T-helper 2 cell (primary cell): Measurements from ENCODE around the gene F2RL1.
A peak's percentile ranks its signal among the peaks of the same experiment; 100 is the strongest.
"Not testable (repeated sequence)": the region's sequence is repeated elsewhere in the genome, so short reads cannot be mapped to it uniquely, and the experiment has no call there.

Experiments
- DNase-seq, 5 experiments: peaks; one replicate each; pipeline versions ENCODE4 v3.0.0 to v3.0.0-alpha.2; 2012 to 2022
- total RNA-seq, 2 donors: gene quantifications; one replicate each; lab custom pipeline; 2026; lab: John Stamatoyannopoulos, UW

Gene F2RL1
- 4.4 to 4.8 reads per million in 2 donors for total RNA-seq

DNA sequence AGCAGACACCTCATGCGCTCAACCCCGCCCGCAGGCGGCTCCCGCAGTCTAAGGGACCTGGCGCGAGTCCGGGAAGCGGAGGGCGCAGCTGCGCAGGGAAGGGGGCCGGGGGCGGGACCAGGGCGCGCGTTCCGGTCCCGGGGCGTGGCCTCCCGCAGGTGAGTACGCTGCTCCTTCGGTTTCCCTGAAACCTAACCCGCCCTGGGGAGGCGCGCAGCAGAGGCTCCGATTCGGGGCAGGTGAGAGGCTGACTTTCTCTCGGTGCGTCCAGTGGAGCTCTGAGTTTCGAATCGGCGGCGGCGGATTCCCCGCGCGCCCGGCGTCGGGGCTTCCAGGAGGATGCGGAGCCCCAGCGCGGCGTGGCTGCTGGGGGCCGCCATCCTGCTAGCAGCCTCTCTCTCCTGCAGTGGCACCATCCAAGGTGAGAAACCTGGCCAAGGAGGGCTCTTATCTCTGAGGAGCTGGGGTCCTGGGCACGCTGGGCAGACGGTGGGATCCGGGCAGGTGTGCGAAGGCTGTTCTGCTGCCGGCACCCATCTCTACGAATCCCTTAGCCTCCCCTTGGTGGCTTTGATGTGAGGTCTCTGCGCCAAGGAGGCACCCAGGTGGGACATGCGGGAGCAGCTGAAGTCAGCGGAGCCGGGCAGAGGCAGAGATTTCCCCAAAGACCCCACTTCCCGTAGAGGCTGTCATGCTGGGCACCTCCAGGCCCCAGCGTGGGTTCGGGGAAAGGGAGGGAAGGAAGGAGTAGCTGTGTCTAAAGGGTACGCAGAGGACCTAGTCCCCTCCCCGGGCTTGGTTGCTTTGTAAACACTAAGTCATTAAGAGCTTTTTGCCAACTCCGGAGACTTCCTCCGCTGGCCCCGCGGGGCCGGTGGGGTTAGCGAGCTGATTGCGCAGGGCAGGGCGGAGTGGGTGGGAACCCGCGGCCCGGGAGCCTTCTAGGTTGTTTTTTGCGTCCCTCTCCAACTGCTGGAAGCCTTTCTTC lies at the start of gene F2RL1:
Gene F2RL1 (plus strand): TSS at position 187 of the 988 bp plus-strand sequence. CDS start 153 bp downstream, at position 340.
- DNase-seq, result peak; percentile 26 to 53 (median 30)

GRCh38 chr5:76771041-76771440 lies 47.8 kb upstream of the F2RL1 start:
- DNase-seq, result not testable (repeated sequence)

DNA sequence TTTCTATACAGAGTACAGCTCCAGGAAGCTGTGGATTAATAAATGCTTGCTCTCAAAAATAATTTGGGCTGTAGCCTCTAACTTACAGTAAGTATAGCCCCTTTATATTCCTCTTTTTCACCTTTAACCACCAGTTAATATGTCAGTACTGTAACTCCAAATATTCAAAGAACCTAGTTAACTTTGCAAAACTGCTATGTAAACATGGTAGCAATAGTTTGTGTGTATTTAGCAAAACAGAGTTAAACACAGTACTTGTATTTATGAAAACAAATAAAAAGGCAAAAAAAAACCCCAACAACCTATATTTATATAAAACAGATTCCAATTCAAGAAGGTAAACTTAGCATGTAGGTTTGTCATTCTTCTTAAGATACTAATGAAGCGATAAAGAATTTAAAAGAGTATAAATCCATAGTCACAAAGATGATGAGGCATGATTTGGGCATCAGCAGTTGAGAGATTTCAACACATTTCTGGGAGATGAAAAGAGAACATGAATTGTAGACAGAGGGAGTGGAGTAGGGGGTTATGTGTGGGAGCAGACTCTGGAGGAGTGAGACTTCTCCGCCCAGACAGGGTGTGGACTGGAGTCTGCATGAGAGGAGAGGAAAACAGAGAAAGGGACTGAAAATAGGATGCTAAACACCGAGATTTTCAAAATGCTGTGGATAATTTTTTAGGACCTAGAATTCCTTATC lies 47.0 kb upstream of the F2RL1 start:
- no peak for DNase-seq

DNA sequence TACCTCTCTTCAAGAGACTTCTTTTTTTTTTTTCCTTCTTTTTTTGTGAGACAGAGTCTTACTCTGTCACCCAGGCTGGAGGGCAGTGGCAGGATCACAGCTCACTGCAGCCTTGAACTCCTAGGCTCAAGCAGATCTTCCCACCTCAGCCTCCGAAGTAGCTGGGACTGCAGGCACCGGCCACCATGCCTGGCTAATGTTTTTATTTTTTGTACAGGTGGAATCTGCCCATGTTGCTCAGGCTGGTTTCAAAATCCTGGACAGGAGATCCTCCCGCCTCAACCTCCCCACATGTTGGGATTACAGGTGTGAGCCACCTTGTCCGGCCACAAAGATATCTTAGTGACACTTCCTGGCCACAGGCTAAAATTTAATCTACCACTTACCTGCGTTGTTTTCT lies 42.9 kb upstream of the F2RL1 start:
- DNase-seq, result no peak

DNA sequence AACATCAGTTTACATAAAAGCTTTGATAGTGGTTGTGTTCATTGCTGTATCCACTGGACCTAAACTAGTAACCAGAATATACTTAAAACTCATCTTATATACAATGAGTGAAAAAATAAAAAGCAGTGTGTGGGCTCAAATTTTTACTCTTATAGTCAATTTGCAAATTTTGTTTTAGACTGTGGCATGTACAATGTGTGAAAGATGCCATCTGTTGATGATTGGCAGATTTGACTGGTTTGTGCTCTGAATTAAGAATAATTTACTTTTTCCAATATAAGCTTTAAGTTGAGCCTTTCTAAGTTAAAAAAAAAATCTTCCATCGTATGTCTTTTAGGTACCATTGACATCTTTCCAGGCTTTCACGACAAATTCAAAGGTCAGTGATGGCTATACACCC lies 42.4 kb upstream of the F2RL1 start:
- no peak for DNase-seq

DNA sequence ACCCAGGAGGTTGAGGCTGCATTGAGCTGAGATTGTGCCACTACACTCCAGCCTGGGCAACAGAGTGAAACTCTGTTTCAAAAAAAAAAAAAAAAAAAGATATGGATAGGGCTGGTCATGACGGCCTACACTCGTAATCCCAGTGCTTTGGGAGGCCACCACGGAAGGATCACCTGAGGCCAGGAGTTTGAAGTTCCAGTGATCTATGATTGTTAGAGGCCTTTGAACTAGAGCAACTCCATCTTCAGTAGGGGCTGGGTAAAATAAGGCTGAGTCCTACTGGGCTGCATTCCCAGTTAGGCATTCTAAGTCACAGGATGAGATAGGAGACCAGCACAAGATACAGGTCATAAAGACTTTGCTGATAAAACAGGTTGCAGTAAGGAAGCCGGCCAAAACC lies 38.2 kb upstream of the F2RL1 start:
- DNase-seq, result not testable (repeated sequence)

- DNase-seq, result no peak
Measured at GRCh38 chr5:76781775-76782174, 37.1 kb upstream of the F2RL1 start.

DNA sequence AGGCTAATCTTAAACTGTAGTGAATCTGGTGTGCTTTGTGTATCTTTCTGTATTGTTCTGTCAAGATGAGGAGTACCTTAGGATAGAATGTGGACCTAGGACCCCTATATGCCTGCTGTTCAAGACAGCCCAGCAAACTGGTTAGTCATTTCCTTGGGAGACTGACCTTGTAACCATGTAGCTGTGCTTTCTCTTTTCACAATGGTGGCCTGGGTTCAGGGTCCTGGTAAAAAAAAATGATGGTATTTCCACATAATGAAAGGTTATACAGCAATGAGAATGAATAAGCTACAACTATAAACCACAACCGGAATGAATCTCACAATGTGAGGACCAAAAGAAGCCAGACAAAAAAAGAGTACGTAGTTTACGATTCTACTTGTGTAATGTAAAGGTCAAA lies 36.4 kb upstream of the F2RL1 start:
- DNase-seq, result no peak

GRCh38 chr5:76787237-76787636 lies 31.6 kb upstream of the F2RL1 start:
- DNase-seq, result no peak

DNA sequence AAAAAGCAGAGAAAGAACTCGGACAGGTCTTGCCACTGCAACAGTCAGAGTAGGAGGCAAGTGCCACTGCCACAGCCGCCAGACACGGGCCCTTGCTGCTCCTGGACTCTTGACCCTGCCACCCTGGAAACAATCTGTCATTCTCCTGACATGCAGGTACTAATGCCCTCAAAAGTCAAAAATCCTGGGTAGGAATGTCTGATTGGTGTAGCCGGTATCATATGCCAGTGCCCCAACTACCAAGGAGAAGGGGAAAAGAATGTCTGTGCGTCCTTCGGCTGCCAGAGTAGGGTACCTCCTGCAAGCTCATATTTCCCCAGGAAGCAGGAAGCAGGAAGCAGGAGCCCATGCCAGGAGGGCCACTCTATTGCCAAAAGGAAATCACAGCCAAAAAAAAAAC lies 30.5 kb upstream of the F2RL1 start:
- DNase-seq, result no peak

DNA sequence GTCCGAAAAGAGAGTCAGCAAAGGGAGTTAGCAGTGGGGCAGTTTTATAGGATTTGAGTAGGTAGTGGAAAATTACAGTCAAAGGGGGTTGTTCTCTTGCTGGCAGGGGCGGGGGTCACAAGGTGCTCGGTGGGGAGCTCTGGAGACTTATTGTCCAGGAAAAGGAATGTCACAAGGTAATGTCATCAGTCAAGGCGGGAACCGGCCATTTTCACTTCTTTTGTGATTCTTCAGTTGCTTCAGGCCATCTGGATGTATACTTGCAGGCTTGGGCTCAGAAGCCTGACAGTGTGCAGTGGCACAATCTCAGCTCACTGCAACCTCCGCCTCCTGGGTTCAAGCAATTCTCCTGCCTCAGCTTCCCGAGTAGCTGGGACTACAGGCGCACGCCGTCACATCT lies 29.6 kb upstream of the F2RL1 start:
- DNase-seq, result peak in 1 of 5 experiments; percentile 19

DNA sequence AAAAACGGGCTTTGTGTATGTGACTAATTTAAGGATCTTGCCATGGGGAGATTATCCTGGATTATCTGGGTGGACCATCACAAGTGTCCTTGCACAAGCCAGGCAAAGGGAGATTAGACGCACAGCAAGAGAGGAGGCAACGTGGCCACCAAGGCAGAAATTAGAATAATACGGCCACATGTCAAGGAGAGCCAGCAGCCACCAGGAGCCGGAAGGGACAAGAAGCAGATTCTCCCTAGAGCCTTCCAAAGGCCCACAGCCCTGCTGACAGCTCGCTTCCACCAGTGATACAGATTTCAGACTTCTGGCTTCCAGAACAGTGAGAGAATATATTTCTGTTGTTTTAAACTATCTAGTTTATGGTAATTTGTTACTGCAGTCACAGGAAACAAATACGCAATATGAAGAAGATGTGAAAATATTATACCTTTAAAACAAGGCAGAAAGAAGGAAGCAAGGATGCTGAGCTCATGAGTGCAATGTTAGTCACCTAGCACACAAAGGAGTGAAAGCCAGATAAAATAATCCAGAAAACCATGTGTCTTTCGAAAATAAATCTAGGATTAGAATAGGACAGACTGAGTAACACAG lies 28.7 kb upstream of the F2RL1 start:
- peak in 1 of 5 experiments; percentile 12 for DNase-seq

DNA sequence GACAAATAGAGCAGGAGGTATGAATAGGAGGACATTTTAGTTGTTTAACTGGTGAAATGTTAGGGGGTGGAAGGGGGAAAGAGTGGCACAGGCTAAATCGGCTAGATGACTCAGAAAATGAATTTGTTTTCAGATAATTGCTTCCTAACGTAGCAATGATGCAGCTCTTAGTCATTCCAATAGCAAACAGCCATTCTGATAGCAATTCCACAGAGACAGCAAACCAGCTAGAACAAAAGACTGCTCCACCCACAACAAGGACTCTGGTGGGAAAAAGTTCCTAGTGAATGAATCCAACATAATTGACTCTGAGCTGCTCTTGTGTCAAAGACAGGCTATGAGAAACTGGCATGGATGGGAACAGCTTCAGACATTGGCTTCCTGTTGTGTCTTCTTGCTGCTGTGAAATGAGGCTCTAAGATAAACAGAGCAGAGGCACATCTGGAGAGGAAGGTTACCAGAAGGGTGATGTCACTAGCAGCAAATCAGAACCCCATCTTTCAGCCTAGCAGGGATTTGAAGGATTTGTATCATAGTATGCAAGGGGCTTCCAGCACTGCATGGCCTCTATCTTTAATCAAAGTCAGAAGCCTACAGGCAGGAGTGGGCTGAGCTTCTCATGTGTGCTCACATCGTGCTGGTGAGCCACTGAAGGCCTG lies 28.1 kb upstream of the F2RL1 start:
- DNase-seq, result peak in 1 of 5 experiments; percentile 85

DNA sequence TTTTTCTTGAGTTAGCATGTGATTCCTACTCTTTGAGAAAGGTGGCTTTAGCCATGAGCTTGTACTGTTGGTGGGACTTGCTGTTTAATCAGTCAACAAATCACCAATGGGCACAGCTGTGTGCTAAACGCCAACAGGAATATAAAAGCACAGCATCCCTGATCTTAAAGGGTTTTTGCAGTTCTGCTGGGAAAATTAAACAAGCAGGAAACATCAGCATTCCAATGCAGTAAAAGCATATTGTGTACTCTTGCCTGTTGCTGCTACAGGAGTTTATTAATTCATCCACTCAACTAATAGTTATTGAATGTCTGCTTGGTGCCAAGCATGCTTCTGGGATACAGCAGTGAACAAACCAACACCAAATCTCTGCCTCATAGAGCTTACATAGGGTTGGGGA lies 27.4 kb upstream of the F2RL1 start:
- DNase-seq, result no peak

GRCh38 chr5:76794871-76795270 lies 24.0 kb upstream of the F2RL1 start:
- no peak for DNase-seq

DNA sequence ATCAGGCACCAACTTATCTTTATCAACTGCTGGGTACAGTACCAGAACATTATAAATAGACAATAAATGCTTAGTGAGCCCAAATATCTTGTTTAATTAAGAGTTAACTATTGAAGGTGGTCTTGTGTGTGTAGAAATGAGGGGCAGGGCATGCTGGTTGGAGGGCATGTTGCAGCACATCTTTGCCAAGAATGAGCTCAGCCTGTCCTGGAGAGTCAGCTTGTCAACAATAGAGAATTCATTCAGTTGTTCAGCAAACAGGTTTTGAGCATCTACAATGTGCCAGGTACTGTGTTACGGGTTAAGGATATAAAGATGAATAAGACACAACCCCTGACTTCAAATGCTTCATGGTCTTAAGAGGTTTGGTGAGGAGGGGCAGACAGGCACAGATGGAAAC lies 19.2 kb upstream of the F2RL1 start:
- DNase-seq, result no peak

- DNase-seq, result no peak
Measured at GRCh38 chr5:76800579-76800978, 18.3 kb upstream of the F2RL1 start.

DNA sequence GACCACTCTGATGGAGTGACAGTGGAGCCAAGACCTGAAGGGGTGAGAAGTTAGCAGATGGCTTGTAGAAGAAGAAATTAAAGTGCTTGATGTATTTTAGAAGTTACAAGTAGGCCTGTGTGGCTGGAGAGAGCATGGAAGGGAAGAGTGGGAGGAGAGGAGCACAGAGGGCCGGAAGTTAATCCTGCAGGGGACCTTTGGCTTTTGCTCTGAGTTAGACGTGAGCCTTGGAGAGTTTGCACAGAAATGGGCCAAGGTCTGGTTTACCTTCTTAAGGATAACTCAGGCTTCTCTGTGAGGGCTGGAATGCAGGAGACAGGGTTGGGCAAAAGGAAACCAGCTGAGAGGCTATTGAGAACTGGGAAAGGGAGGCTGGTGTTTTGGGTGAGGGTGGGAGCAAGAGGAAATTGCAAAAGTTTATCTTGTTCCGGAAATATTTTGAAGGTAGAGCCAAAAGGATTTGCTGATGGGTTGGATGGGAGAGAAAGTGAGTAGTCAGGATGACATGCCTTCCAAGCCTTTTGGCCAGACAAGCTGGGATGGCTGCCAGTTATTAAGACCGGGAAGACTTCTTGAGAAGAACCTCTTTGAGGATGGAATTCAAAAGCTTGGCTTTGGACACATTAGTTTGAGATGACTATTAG lies 17.5 kb upstream of the F2RL1 start:
- DNase-seq, result no peak

GRCh38 chr5:76801803-76802195 lies 17.0 kb upstream of the F2RL1 start:
- DNase-seq, result no peak

GRCh38 chr5:76804266-76804665 lies 14.6 kb upstream of the F2RL1 start:
- no peak for DNase-seq

GRCh38 chr5:76805821-76806505 lies 12.9 kb upstream of the F2RL1 start:
- peak in 1 of 5 experiments; percentile 67 for DNase-seq

DNA sequence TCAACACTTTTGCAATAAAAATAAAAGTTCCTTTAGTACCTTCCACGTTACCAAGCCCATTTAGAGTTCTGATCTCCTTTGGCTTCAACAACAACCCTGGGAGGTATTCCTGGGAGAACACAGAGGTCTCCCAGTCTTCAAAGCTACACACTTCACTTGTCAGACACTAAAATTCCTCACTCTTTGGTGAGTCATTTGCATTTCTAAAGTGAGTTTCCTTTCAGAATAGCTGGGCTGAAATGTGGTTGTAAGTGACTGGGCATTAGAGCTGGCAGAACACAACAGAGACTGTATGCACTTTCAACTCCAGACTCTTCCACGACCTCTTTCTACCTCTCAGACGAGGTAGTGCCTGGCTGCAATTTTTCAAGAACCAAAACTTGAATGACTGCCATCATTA lies 11.5 kb upstream of the F2RL1 start:
- no peak for DNase-seq
